PC-3 (cell line): Measurements from ENCODE around the gene SULF2. TPM values are rescaled to one million over a fixed set of nuclear protein-coding genes. Genes with fewer than 3 reads are reported as not detected.

Source experiments
- ATAC-seq: fragments of 200-7000 bp; cut with Tn5 transposase; 2 replicates; pipeline ENCODE4 v1.9.1; 2020; ENCODE audit warnings: mild to moderate bottlenecking, moderate library complexity
- BruUV-seq: library from RNA; stranded (reverse); fragments of 400-500 nt; replicated peaks from 2 replicates; lab custom pipeline; 2021; lab: Mats Ljungman, UMichigan
- CTCF ChIA-PET: fragments of 300-600 bp; sonication (Branson Sonifier 250); formaldehyde crosslinking; loops from one replicate; lab custom pipeline; 2022; ENCODE audit warnings: antibody characterized with exemption; lab: Charles Lee
- POLR2A ChIA-PET: fragments of 300-600 bp; sonication (Branson Sonifier 250); formaldehyde crosslinking; loops from one replicate; lab custom pipeline; 2022; ENCODE audit warnings: antibody characterized with exemption; ENCODE audit not compliant: unreplicated experiment; lab: Charles Lee
- DNase-seq: peaks from one replicate; pipeline ENCODE4 v3.0.0-alpha.2; 2015
- H2AFZ ChIP-seq: fragments of 300-600 bp; sonication (generic); 2 replicates; pipeline ENCODE4 v1.6.0; 2016; ENCODE audit warnings: antibody characterized with exemption, low read length
- H3F3A ChIP-seq: fragments of 300-600 bp; sonication (generic); one replicate; pipeline ENCODE4 v1.6.0; 2017; ENCODE audit warnings: antibody characterized with exemption, low read length, control low read depth, mild to moderate bottlenecking; ENCODE audit not compliant: unreplicated experiment
- H3K27ac ChIP-seq: fragments of 300-600 bp; sonication (generic); 2 replicates; pipeline ENCODE4 v1.5.1; 2016; ENCODE audit warnings: mild to moderate bottlenecking, low read length
- H3K27me3 ChIP-seq: fragments of 300-600 bp; sonication (generic); 2 replicates; pipeline ENCODE4 v1.6.1; 2016; ENCODE audit warnings: low read length, mixed read lengths
- H3K36me3 ChIP-seq: fragments of 300-600 bp; sonication (generic); 2 replicates; pipeline ENCODE4 v1.6.1; 2016; ENCODE audit warnings: low read depth, mixed run types, low read length, mixed read lengths
- H3K4me1 ChIP-seq: fragments of 300-600 bp; sonication (generic); 2 replicates; pipeline ENCODE4 v1.5.1; 2016; ENCODE audit warnings: low read length; ENCODE audit not compliant: insufficient read depth
- H3K4me2 ChIP-seq: fragments of 300-600 bp; sonication (generic); 2 replicates; pipeline ENCODE4 v1.6.0; 2016; ENCODE audit warnings: low read length
- H3K4me3 ChIP-seq: fragments of 300-600 bp; sonication (generic); 2 replicates; pipeline ENCODE4 v1.5.1; 2016; ENCODE audit warnings: mild to moderate bottlenecking, low read length, mixed read lengths
- H3K79me2 ChIP-seq: fragments of 300-600 bp; sonication (generic); 2 replicates; pipeline ENCODE4 v1.6.1; 2017; ENCODE audit warnings: low read length, mixed read lengths
- H3K9ac ChIP-seq: fragments of 300-600 bp; sonication (generic); 2 replicates; pipeline ENCODE4 v1.6.0; 2016; ENCODE audit warnings: mild to moderate bottlenecking, low read length
- H3K9me2 ChIP-seq: fragments of 300-600 bp; sonication (generic); replicated peaks from 2 replicates; pipeline ENCODE4 v1.6.1; 2016; ENCODE audit warnings: mixed run types, low read length, mixed read lengths
- H3K9me3 ChIP-seq: fragments of 300-600 bp; sonication (generic); 2 replicates; pipeline ENCODE4 v1.6.1; 2016; ENCODE audit warnings: low read length, mixed read lengths
- H4K20me1 ChIP-seq: fragments of 300-600 bp; sonication (generic); 2 replicates; pipeline ENCODE4 v1.6.1; 2016; ENCODE audit warnings: low read length, mixed read lengths
- EZH2 ChIP-seq: fragments of 300-600 bp; sonication (generic); IDR thresholded peaks from one replicate; pipeline ENCODE4 v1.6.1; 2017; ENCODE audit warnings: antibody characterized with exemption, mild to moderate bottlenecking, low read length; ENCODE audit not compliant: unreplicated experiment
- EZH2phosphoT487 ChIP-seq: fragments of 300-600 bp; sonication (generic); IDR thresholded peaks from 2 replicates; pipeline ENCODE4 v1.6.1; 2018; ENCODE audit warnings: mild to moderate bottlenecking, antibody characterized with exemption, low read length, borderline replicate concordance
- intact Hi-C: fragments of 100-400 bp; cut with micrococcal nuclease; formaldehyde crosslinking; loops from 2 replicates; pipeline ENCODE4 v1.9.0; 2023
- total RNA-seq: library from RNA; depleted of rRNA; stranded (reverse); fragments of >200 nt; gene quantifications from 2 replicates; pipeline ENCODE4 v1.2.3, GENCODE V29; 2014
- TF ChIP-seq, protein P1 (sequence below): fragments of 300-600 bp; sonication (generic); conservative IDR thresholded peaks from 2 replicates; pipeline ENCODE4 v1.5.1; 2017; ENCODE audit warnings: antibody characterized with exemption, low read depth, mild to moderate bottlenecking, low read length

Gene SULF2
- total RNA-seq, 1 experiment from 2014 or later = 340 TPM

GRCh38 chr20:47708140-47708807 lies 77.0 kb downstream of the SULF2 start:
- H3K27me3 ChIP-seq = no peaks in the 10 kb centered on the region
- H3K9me3 ChIP-seq = no peaks in the 10 kb centered on the region
- DNase-seq (no peak), ATAC-seq (no peak)
- TF ChIP-seq, protein P1, sequence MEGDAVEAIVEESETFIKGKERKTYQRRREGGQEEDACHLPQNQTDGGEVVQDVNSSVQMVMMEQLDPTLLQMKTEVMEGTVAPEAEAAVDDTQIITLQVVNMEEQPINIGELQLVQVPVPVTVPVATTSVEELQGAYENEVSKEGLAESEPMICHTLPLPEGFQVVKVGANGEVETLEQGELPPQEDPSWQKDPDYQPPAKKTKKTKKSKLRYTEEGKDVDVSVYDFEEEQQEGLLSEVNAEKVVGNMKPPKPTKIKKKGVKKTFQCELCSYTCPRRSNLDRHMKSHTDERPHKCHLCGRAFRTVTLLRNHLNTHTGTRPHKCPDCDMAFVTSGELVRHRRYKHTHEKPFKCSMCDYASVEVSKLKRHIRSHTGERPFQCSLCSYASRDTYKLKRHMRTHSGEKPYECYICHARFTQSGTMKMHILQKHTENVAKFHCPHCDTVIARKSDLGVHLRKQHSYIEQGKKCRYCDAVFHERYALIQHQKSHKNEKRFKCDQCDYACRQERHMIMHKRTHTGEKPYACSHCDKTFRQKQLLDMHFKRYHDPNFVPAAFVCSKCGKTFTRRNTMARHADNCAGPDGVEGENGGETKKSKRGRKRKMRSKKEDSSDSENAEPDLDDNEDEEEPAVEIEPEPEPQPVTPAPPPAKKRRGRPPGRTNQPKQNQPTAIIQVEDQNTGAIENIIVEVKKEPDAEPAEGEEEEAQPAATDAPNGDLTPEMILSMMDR = no peak
- TF ChIP-seq EZH2phosphoT487 = no peak
- TF ChIP-seq EZH2 = no peak
- CTCF ChIA-PET = no interaction called here
- H3K9me2 ChIP-seq = no peaks in the 10 kb centered on the region
- intact Hi-C loops = no loop called here
- no peaks in the 10 kb centered on the region for H3F3A ChIP-seq
- POLR2A ChIA-PET = no interaction called here
- no peak overlapping the region for H2AFZ ChIP-seq
- H3K79me2 ChIP-seq = 0 out of 2 replicates have a peak, but pooled peaks cover 17% of the 10 kb centered on the region
- BruUV-seq = no TSS peak
- no peak overlapping the region for H3K4me2 ChIP-seq
- H3K27ac ChIP-seq = no peak overlapping the region
- no peak overlapping the region for H3K4me3 ChIP-seq
- H3K36me3 ChIP-seq = peaks cover 13% of the 10 kb centered on the region
- H3K4me1 ChIP-seq = no peaks in the 10 kb centered on the region
- H4K20me1 ChIP-seq = peaks cover 17% of the 10 kb centered on the region
- H3K9ac ChIP-seq = no peak overlapping the region

DNA sequence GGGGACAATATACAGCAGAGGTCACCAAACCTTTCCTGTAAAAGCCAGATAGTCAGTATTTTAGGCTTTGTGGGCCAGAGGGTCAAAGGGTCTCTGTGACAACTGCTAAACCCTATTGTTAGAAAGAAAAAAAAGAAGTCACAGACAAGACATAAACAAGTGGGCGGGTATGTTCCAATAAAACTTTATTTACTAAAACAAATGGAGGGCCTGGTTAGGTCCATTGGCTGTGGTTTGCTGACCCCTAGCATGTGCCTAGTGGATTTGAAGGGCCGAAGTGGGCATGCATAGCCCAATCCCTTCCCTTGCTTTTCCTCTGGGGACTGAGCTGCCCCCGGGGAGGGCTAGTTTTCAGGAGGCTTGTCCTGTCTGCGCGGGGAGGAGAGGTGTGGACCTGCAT lies 78.9 kb downstream of the SULF2 start:
- Histone ChIP-seq H3K9me2 (no peaks in the 10 kb centered on the region), H3K4me1 (no peaks in the 10 kb centered on the region), H3K4me3 (no peak overlapping the region), H2AFZ (no peak overlapping the region), H3K9me3 (no peaks in the 10 kb centered on the region), H3K9ac (no peak overlapping the region), H3K79me2 (0 out of 2 replicates have a peak, but pooled peaks cover 5% of the 10 kb centered on the region), H3F3A (no peaks in the 10 kb centered on the region), H3K27ac (no peak overlapping the region), H4K20me1 (peaks cover 10% of the 10 kb centered on the region), H3K27me3 (no peaks in the 10 kb centered on the region), H3K36me3 (peaks cover 26% of the 10 kb centered on the region), H3K4me2 (no peak overlapping the region)
- ChIA-PET CTCF (no interaction called here), POLR2A (no interaction called here)
- no TSS peak for BruUV-seq
- intact Hi-C loops = no loop called here
- no peak for DNase-seq
- TF ChIP-seq EZH2 (no peak), EZH2phosphoT487 (no peak)
- TF ChIP-seq, protein P1 = no peak
- no peak for ATAC-seq

DNA sequence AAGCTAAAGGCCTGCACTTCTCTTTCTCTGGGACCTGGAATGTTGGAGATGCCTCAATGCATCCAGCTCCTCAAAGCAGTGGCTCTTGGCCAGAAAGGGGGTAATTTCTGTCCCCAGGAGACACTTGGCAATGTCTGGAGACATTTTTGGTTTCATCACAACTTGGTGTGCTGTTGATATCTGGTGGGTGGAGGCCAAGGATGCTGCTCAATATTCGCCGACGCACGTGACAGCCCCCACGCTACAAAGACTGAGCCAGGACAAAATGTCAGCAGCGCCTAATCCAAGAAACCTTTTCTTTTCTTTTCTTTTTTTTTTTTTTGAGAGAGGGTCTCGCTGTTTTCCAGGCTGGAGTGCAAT lies 79.8 kb downstream of the SULF2 start:
- 0 out of 2 replicates have a peak, but pooled peaks cover 4% of the 10 kb centered on the region for H3K79me2 ChIP-seq
- CTCF ChIA-PET = no interaction called here
- no peak for TF ChIP-seq EZH2phosphoT487
- no peak for TF ChIP-seq EZH2
- TF ChIP-seq, protein P1 = no peak
- no TSS peak for BruUV-seq
- no peaks in the 10 kb centered on the region for H3K27me3 ChIP-seq
- H3K9me3 ChIP-seq = no peaks in the 10 kb centered on the region
- POLR2A ChIA-PET = no interaction called here
- no peaks in the 10 kb centered on the region for H3K4me1 ChIP-seq
- H3F3A ChIP-seq = no peaks in the 10 kb centered on the region
- no peaks in the 10 kb centered on the region for H3K9me2 ChIP-seq
- H3K9ac ChIP-seq = no peak overlapping the region
- H3K4me3 ChIP-seq = no peak overlapping the region
- H2AFZ ChIP-seq = no peak overlapping the region
- H4K20me1 ChIP-seq = peaks cover 10% of the 10 kb centered on the region
- intact Hi-C loops = no loop called here
- H3K4me2 ChIP-seq = no peak overlapping the region
- no peak for ATAC-seq
- peaks cover 32% of the 10 kb centered on the region for H3K36me3 ChIP-seq
- H3K27ac ChIP-seq = no peak overlapping the region
- no peak for DNase-seq
